Caki2 (cell line): ENCODE data around the gene CHKB. TPM values are rescaled to one million over a fixed set of nuclear protein-coding genes. Genes with fewer than 3 reads are reported as not detected.

Source experiments
- DNase-seq: peaks from one replicate; pipeline ENCODE4 v3.0.0-alpha.2; 2015; ENCODE audit warnings: low read depth
- in situ Hi-C: cut with HindIII; loops from 2 replicates; pipeline ENCODE4 v1.10.0; 2016; ENCODE audit warnings: low sequenced_read_pairs, low pct_unique_long_range_greater_than_20kb, mixed read lengths
- total RNA-seq: library from RNA; depleted of rRNA; stranded (reverse); fragments of >200 nt; shearing (Covaris generic); gene quantifications from 2 replicates; pipeline ENCODE4 v1.2.3, GENCODE V29; 2014; ENCODE audit warnings: low replicate concordance

The CHKB gene
- total RNA-seq, 1 experiment from 2014 or later = 21.9 TPM

DNA sequence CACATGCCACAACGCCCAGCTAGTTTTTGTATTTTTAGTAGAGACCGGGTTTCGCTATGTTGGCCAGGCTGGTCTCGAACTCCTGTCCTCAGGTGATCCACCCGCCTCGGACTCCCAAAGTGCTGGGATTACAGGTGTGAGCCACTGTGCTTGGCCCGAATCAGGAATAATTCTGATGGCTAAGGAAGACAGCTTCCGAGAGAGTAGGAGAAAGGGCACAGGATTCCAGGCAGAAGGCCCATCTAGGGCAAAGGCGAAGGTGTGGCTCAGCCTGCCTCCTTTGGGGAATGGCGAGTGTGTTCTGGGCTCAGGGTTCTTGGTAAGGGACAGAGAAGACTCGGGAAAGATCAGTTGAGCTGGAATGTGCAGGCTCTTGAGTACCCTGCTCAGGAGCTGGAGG lies 18.4 kb downstream of the CHKB start:
- no peak for DNase-seq

DNA sequence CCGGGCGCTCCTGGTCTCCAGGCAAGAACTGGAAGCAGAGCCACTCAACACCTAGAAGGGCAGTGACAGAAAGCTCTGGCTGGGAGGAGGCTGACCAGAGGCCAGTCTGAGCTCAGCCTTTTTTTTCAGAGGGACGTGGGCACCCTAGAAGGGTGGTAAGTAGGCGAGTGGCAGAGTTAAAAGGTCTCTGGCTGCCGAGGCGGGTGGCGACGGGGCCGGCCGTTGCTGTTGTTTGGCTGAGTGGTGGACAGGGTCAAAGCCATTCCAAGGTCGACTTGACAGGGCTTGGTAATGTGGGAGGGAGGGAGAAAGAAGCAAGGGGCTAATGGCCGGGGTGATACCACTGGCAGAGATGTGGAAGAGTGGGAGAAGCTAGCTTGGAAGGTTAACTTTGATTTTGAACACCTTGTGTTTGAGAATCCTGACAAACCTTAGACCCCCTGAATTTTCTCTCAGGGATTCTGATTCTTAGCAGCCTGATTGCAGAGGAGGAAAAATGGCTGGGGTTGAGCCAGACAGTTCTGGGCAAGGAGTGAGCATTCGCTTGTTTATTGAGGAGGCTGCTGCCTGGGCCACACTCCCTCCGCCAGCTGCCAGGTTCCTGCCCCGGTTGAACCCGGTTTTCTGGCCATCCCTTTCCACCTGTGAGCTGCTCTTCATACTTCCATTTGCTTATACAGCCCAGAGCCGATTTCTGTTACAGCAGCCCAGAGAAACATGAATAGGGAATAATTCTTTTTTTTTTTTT lies 19.1 kb downstream of the CHKB start:
- no peak for DNase-seq
- in situ Hi-C loops = no loop called here

More for the DNA sequence above, 18.4 kb downstream of the CHKB start:
- in situ Hi-C loops = no loop called here

DNA sequence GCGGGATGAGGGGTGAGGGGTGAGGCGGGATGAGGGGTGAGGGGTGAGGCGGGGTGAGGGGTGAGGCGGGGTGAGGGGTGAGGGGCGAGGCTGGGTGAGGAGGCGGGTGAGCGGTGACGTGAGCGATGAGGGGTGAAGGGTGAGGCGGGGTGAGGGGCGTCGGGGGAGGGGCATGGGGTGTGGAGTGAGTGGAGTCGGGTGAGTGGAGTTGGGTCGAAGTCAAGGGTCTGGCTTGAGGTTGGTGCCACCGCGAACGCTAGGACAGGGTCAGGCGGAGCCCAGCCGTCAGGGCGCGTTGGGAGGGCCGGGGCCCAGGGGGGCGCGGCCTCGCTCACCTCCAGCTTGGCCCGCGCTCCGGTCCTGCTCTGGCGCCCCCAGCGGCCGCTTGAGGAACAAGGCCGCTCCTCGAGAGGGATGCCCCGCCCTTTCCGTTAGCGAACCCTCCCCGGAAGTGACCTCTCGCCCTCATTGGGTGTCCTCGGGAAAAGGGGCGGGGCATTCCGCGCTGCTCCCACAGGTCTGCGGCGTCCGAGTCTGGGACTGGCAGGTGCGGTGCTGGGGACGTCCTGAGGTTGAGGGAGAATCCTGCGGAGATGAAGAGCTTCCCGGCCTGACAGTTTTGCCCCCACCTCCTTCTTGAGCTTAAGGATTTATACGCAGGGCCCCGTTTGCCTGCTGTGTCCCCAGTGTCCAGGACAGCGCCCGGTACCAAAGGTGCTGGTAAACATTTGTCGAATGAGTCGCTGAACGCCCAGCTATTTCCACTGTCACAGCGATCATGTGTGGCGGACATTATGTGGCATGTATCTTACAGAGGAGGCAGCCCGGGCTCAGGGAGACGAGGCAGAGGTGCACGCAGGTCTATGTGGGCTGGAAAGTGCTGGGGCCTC lies 19.9 kb downstream of the CHKB start, which contains the start of gene SYCE3:
SYCE3 (minus strand) TSS at position 397 of the 890 bp plus-strand sequence. CDS start 6,514 bp downstream, outside the sequence.
- DNase-seq = peak; percentile 97
- in situ Hi-C loops = no loop called here

DNA sequence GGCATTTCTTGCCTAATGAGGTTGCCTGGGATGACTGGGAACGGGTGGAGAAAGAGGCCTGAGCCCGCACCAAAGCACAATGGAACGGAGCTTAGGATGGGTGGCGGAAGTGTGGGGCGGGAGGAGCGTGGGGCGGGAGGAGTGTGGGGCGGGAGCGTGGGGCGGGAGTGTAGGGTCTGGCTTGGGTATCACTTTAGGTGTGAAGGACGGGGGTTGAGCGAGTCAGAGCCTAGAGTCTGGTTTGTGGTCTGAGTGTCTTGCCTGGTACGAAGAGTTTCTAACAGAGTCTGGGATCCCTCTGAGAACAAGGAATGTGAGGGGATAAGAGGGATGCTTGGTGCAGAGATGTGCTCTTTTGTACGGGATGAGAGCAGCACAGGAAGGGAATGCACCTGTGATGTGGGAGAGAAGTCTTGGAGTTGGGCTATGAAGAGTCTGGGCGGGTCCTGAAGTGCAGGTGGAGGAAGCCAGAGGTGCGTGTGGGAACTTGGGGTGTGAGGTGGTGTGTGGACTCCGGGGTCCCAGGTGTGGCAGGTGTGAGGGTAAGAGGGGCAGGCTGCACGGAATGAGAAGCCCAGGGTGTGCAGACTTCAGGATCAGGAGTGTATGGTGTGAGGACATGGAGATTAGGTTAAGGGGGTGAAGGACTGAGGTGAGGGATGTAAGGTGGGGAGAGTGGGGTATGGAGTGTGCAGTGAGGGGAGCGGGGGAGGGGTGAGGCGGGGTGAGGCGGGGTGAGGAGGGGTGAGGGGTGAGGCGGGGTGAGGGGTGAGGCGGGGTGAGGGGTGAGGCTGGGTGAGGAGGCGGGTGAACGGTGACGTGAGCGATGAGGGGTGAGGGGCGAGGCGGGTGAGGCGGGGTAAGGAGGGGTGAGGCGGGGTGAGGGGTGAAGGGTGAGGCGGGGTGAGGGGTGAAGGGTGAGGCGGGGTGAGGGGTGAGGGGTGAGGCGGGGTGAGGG lies 21.0 kb downstream of the CHKB start:
- in situ Hi-C loops = no loop called here
- no peak for DNase-seq

DNA sequence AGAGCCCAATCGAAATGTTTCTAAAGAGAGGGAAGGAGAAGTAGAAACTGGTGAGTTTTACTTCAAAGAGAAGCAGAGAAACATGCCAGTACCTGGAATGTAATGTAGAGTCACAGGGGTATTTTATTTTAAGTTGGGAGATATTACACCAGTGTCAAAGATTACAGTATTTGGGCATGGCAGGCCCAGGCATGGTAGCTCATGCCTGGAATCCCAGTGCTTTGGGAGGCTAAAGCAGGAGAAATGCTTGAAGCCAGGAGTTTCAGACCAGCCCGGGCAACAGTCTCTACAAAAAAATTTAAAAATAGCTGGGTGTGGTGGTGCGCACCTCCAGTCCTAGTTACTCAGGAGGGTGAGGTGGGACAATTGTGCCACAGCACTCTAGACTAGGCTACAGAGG lies 22.6 kb downstream of the CHKB start:
- DNase-seq = no peak
- in situ Hi-C loops = no loop called here

DNA sequence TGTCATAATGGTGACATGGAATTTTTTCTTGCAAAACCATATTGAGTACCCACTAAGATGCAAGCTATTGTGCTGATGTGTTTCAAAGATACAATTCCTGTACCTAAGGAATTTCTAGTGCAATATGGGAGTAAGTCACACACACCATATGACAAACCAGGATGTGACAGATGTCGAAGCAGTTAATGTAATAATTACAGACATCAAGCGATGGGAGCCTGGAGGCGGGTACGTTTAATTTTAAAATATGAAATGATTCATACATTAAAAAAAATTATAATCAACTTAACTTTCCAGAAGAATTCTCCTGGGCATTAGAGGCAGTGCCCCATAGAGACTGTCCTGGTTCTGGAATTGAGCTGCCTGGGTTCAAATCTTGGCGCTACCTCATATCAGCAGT lies 25.9 kb downstream of the CHKB start:
- in situ Hi-C loops = no loop called here
- DNase-seq = no peak

DNA sequence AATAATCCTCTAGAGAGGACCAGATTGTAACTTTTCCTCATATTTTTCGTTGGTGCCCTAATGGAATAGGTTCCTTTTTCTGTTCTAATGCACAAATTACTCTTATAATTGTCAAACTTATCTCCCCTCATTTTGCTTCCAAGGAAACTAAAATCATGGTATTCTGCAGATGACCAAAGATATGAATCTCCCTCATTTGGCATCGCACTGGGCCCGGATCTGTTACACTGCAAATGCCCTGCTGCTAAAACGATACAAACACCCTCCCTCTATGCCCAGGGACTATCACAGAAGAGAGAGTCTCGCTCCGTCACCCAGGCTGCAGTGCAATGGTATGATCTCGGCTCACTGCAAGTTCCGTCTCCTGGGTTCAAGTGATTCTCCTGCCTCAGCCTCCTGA lies 29.3 kb downstream of the CHKB start:
- no peak for DNase-seq
- in situ Hi-C loops = no loop called here

DNA sequence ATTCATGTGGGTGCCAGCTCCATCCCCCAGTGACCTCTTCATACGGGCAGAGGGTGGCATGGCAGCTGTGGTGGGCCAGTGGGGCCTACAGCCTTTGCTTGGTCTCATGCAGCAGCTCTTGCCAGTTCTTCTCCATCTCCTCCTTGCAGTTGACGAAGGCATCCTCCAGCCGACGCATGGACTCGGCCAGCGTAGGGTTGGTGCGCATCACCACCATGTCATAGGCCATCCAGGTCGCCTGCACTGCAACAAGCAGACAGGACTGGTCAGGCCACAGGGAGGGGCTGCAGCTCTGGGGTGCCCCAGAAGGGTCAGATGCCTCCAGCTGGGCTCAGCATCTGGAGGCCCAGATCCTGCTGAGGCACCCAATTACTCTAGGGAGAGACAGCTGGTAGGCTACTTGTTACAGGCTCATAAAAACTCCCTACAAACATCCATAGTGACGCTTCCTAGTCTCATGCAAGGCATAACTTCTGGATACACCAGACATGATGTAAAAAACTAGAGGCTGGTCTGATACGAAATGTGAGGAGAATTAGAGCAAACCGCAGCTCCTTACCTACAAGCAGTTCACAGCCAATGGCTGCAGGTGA lies 31.4 kb downstream of the CHKB start:
- in situ Hi-C loops = no loop called here
- no peak for DNase-seq

DNA sequence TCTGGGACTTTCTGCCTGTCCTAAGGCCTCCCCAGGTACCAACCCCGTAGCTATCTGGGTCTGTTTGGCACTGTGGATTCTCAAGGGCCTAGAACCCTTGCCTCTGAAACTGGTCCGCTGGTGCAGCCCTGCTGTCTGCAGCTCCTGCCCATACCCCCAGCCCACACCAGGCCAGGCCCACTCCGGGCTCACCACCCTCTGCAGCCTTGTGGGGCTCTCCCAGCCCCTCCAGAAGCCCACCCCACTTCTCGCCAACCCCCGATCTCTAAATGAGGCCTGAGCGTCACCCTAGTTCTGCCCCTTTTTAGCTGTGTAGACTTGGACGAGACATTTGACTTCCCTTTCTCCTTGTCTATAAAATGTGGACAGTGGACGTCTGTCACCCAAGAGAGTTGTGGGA lies 32.3 kb downstream of the CHKB start:
- DNase-seq = no peak
- in situ Hi-C loops = no loop called here

DNA sequence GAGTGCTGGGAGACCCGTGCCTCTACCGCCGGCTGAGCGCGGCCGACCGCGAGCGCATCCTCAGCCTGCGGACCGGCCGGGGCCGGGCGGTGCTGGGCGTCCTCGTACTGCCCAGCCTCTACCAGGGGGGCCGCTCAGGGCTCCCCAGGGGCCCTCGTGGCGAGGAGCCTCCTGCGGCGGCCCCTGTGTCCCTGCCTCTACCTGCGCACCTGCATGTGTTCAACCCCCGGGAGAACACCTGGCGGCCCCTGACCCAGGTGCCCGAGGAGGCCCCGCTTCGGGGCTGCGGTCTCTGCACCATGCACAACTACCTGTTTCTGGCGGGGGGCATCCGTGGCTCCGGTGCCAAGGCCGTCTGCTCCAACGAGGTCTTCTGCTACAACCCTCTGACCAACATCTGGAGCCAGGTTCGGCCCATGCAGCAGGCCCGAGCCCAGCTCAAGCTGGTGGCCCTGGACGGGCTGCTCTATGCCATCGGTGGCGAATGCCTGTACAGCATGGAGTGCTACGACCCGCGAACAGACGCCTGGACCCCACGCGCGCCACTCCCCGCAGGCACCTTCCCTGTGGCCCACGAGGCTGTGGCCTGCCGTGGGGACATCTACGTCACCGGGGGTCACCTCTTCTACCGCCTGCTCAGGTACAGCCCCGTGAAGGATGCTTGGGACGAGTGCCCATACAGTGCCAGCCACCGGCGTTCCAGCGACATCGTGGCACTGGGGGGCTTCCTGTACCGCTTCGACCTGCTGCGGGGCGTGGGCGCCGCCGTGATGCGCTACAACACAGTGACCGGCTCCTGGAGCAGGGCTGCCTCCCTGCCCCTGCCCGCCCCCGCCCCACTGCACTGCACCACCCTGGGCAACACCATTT lies 33.5 kb downstream of the CHKB start:
- in situ Hi-C loops = no loop called here
- DNase-seq = no peak

DNA sequence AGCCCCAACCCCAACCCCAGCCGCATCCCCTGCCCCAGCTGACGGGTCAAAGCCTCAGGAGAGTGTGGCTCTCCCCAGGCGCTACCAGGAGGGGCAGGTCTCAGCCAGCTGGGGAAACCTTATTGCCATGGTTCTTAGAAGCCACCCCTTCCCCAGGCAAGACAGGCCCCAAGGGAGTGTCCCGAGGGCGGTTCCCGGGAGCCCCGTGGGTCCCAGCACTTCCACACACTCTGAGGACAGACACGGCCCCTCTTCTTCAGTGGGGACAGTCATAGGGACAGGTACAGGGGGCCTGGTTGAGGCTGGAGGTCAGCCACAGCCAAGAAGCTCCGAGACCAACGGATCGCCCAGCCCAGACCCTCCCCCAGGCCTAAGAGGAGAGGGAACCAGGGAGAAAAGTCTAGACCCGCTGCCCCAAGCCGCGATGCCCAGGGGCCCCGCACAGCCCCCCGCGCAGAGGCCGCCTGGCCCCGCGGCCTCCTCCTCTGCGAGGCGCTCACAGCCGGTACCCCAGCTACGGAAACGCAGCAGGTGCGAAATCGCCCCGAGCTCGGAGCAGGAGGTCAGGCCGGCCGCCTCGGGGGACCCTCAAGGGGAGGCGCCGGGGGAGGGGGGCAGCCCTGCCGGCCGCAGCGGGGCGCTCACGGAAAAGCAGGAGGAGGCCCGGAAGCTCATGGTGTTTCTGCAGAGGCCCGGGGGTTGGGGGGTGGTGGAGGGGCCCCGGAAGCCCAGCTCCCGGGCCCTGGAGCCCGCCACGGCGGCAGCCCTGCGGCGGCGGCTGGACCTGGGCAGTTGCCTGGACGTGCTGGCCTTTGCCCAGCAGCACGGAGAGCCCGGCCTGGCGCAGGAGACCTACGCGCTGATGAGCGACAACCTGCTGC lies 34.4 kb downstream of the CHKB start:
- in situ Hi-C loops = no loop called here
- DNase-seq = no peak

DNA sequence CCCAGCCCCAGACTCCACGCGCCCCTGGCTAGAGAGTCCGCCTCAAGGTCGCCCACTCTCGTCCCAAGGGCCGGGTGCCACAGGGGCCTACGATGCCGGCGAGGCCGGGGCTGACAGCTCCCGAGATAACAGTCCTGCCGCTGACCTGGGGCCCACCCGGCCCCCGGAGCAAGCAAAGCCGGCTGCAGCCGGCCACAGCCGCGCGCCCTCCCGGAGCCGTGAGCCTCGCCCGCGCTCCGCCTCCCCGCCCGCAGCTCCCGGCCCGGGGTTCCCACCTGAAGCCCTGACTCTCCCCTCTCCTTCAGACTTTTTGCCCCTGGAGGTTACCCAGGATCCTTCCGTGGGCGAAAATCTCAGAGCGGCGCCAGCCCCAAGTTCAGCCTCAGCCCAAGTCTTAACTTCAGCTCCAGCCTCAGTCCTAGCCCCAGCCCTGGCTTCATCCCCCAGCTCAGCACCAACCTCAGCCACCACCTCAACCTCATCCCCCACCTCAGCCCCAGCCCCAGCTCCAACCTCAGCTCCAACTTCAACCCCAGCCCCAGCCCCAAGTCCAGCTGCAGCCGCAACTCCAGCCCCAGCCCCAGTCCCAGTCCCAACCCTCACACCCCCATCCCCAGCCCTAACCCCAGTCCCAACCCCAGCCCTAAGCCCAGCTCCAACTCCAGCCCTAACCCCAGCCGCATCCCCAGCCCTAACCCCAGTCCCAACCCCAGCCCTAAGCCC lies 35.2 kb downstream of the CHKB start:
- DNase-seq = no peak
- in situ Hi-C loops = no loop called here

DNA sequence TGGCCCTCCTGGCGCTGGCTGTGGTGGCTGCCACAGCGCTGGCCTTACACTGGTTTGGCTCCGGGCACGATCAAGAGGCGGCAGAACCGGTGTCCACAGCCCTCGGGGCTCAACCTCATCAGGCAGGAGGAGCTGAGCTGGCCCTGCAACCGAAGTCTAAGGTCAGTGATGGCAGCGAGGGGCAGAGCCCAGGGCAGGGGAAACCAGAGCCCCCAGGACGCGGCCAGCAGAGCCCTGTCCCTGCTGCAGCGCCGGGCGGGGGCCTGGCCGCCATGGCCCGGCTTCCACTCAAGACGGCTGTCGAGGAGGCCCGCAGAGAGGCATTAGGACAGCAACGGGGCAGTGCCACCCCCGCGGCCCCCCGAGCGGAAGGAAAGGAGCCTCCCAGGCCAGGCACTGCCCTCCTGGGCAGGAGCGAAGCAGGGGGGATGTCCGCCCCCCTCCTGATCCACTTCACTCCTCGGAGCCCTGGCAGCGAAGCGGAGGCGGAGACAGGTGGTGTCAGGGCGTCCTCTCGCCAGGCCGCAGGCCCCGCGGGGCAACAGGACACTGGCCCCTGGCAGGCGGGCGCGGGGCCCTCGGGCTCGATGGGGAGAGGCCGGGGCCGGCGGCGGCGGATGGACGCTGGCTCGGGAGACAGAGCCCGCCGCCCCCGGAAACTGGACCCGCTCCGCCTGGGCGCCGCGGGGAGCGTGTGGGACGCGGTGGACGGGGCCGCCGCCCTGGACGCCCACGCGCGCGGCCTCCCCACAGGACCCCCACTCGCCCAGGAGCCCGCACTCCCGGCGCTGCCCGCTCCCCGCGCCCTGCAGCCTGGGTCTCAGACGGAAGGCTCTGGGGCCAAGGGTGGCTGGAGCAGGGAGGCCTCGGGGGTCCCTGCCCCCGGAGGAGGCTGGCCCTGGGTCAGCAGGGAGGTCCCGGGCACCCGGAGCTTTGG lies 36.1 kb downstream of the CHKB start:
- in situ Hi-C loops = no loop called here
- no peak for DNase-seq

DNA sequence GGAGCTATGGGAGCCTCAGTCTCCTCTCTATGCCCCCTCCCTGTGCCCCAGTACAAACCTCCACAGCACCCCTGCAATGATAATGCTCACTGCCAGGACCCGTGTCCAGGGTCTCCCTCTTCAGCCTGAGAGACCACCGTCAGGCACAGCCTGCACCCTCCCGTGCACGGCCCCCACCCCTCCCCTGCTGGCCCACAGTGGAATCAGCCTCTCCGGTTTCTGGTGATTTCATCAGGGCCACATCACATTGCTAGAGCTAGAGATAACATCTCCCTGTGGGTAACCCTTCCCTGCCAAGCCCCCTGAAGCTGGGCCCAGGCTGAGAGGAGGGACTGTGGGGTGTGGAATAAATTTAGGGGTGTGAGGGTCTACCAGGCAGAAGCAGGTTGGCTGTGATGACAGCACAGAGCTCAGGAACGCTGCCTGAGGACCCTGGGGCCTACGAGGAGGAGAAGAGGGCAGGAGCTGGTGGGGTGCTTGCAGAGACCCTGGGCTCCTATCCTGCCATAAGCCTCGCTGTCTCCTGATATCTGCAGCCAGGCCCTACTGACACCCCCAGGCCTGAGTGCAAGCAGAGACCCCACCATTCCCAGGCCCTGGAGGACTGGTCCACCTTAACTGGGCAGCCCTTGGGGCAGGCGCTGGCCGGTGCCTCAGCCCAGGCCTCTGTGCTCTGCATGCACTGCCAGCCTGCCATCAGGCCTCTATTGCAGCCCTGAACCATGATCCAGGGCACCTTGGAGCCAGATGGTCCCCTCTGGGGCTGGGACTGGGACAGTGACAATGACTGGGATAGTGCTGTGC lies 36.9 kb downstream of the CHKB start, which contains the start of gene KLHDC7B:
KLHDC7B (plus strand) TSS at position 378 of the 804 bp plus-strand sequence; CDS start at position 723, 345 bp downstream.
- no peak for DNase-seq

More for the DNA sequence above, 36.9 kb downstream of the CHKB start, which contains the start of gene KLHDC7B:
- in situ Hi-C loops = no loop called here
